BJ (cell line): ENCODE results near the gene TSPAN5. TPM values are rescaled to one million over a fixed set of nuclear protein-coding genes. Genes with fewer than 3 reads are reported as not detected.

Experiments used
- CTCF ChIA-PET: fragments of 350-600 bp; formaldehyde crosslinking; extraction: SDS; loops from one replicate; lab custom pipeline; 2021; ENCODE audit warnings: antibody characterized with exemption, inconsistent platforms; lab: Yijun Ruan, JAX
- POLR2A ChIA-PET: fragments of 300-600 bp; sonication (Branson Sonifier 250); formaldehyde crosslinking; extraction: SDS; loops from one replicate; lab custom pipeline; 2021; ENCODE audit warnings: antibody characterized with exemption; lab: Charles Lee
- DNase-seq: peaks from one replicate; pipeline ENCODE4 v3.0.0-alpha.2; 2011; ENCODE audit warnings: low read depth
- H3K27me3 ChIP-seq: 2 replicates; pipeline ENCODE4 v1.6.0; 2011; ENCODE audit warnings: low read length; ENCODE audit not compliant: control insufficient read depth, insufficient read depth
- H3K36me3 ChIP-seq: 2 replicates; pipeline ENCODE4 v1.5.1; 2011; ENCODE audit warnings: low read length; ENCODE audit not compliant: control insufficient read depth, insufficient read depth
- H3K4me3 ChIP-seq: 2 replicates; pipeline ENCODE4 v1.5.1; 2011; ENCODE audit warnings: low read depth, mild to moderate bottlenecking, control low read depth, low read length
- polyA plus RNA-seq: library from polyadenylated mRNA; depleted of rRNA; stranded (reverse); fragments of >200 nt; gene quantifications from 2 replicates; pipeline ENCODE4 v1.2.3, GENCODE V29; 2011
- TF ChIP-seq, protein P1 (sequence below): IDR thresholded peaks from 2 replicates; pipeline ENCODE4 v1.5.1; 2011; ENCODE audit warnings: low read depth, mild to moderate bottlenecking, control low read depth, inconsistent platforms, low read length, moderate library complexity; ENCODE audit not compliant: insufficient read depth

The TSPAN5 gene
- polyA plus RNA-seq, 1 experiment: 74.5 TPM

DNA sequence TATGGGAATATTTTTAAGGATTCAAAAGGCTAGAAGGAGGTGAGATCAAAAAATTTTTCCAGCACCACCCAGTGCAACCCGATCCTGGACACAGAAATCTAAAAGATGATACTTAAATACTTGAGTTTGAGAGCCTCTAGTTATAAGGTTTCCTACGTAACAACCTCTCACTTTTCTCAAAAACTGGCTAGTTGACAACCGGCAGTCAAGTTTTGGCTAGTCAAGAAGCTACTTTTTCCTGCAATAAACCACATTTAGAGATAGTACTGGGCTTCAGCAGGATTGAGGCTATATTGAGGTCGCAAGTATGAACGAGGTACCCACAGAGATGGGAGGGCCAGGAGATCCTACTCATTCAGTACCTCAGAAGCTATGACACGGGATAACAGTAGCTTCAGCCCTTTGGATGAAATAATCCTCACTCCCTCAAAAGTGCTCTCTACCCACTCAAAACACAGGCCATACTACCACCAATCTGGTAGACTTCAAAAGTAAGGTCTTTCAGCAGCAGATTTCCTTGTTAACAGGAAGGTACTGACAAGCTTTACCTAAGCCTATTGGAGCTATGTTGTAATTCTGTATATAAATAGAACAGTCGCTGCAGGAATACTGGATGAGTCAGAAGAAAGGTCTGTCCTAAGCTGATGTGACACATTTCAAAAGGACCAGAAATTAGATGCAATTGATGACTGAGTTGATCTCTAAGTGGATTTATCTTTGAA, 1.5 kb upstream of the TSPAN5 start:
- Histone ChIP-seq H3K4me3 (peak overlapping the region; percentile 75), H3K27me3 (no peaks in the 10 kb centered on the region), H3K36me3 (no peaks in the 10 kb centered on the region)
- ChIA-PET CTCF (interaction anchor here (1.4 kb wide), 2 partner anchors 75 to 192 kb away, joined by 3 to 6 read pairs; no protein-coding TSS in a partner anchor), POLR2A (no interaction called here)
- DNase-seq: no peak
- TF ChIP-seq, protein P1, sequence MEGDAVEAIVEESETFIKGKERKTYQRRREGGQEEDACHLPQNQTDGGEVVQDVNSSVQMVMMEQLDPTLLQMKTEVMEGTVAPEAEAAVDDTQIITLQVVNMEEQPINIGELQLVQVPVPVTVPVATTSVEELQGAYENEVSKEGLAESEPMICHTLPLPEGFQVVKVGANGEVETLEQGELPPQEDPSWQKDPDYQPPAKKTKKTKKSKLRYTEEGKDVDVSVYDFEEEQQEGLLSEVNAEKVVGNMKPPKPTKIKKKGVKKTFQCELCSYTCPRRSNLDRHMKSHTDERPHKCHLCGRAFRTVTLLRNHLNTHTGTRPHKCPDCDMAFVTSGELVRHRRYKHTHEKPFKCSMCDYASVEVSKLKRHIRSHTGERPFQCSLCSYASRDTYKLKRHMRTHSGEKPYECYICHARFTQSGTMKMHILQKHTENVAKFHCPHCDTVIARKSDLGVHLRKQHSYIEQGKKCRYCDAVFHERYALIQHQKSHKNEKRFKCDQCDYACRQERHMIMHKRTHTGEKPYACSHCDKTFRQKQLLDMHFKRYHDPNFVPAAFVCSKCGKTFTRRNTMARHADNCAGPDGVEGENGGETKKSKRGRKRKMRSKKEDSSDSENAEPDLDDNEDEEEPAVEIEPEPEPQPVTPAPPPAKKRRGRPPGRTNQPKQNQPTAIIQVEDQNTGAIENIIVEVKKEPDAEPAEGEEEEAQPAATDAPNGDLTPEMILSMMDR: no peak

DNA sequence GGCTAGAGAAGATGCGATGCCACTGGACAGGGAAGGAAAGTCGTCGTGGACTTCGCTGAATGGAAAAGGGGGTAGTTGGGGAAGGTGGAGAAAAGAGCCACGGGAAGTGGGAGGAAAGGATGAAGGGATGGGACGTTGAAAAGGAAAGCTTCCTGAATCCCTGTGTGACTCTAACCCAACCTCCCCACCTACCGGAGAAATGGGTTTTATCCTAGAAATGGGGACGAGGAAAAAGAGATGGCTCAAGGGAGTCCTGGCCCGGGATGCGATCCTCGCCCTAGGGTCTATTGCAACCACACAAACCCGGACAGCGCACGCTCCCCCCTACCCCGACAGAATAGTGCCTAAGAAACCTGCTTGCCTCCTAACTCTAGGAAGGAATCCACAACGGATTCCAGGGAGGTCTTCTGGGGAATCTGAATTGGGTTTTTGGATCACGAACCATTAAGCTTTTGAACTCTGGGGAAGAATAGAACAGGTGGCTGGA, 738 bp upstream of the TSPAN5 start:
- POLR2A ChIA-PET: interaction anchor here (0.6 kb wide), 1 partner anchor 93 kb away, joined by 18 read pairs; no protein-coding TSS in a partner anchor
- H3K36me3 ChIP-seq: no peaks in the 10 kb centered on the region

DNA sequence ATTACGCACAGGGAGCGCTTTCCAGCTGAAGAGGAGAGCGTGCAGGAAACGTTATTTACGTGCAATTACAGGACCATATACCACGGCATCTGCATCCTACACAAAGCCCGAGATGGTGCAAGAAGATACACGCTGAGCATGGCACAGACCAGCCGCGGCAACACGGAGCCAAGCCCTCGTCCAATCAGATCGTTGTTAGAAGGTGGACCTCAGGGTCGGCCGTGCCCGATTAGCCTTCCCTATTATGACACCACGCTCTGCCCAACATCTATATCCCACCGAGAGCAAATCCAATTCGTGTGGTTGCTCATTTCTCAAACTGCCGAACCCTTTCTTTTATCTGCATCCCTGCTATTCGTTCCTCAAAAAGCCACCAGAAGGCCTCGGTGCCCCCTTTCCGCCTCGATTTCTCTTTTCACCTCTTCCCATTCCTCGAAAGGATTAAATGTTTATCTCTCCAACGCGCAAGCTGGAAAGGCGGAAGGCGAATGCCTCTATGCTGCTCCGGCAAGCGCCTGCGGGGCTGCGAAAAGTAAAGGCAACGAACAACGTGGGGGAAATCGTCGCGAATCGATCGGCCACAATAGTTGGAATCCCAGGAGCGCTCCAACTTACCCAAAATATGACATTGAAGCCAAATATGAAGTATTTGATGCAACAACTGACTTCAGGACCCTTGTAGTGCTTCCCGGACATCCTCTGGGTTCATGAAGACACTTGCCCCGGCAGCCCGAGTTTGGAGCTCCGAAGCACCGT, 702 bp downstream of the TSPAN5 start:
- POLR2A ChIA-PET: interaction anchor here (0.6 kb wide), 1 partner anchor 284 kb away, joined by 3 read pairs; no protein-coding TSS in a partner anchor
- CTCF ChIA-PET: interaction anchor here (1.0 to 1.8 kb wide), 3 partner anchors 19 to 190 kb away, joined by 3 to 10 read pairs (median 4); no protein-coding TSS in a partner anchor

More for the DNA sequence above, 738 bp upstream of the TSPAN5 start:
- TF ChIP-seq, protein P1: peak; percentile 23; the same call in 1 of the 2 replicates
- DNase-seq: no peak
- Histone ChIP-seq H3K27me3 (no peaks in the 10 kb centered on the region), H3K4me3 (peak overlapping the region; percentile 75)
- CTCF ChIA-PET: interaction anchor here (1.0 to 1.8 kb wide), 4 partner anchors 21 to 192 kb away, joined by 3 to 10 read pairs (median 4); no protein-coding TSS in a partner anchor

DNA sequence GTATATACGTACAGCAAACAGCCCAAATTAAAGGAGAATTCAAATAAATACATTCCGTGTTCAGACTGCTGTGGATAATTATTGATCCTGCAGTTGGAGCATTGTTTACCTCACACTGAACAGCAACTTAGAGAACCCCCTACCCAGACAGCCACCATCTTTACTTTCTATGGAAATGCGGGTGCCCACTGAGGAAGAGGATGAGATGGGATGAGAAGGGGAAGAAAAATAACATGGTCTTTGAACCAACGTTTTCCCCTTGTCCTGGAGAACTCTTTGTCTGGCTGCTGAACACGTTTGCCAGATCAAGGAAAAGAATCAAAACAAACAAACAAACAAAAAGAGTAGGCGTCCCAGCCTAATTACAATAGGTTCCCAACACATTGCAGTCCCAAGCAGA, 1.5 kb downstream of the TSPAN5 start:
- TF ChIP-seq, protein P1: no peak
- DNase-seq: no peak
- H3K4me3 ChIP-seq: peak overlapping the region; percentile 75
- POLR2A ChIA-PET: no interaction called here
- no peaks in the 10 kb centered on the region for H3K27me3 ChIP-seq
- CTCF ChIA-PET: no interaction called here
- H3K36me3 ChIP-seq: no peaks in the 10 kb centered on the region

More for the DNA sequence above, 702 bp downstream of the TSPAN5 start:
- no peaks in the 10 kb centered on the region for H3K36me3 ChIP-seq
- no peaks in the 10 kb centered on the region for H3K27me3 ChIP-seq
- DNase-seq: no peak
- TF ChIP-seq, protein P1: no peak
- H3K4me3 ChIP-seq: peak overlapping the region; percentile 75
